ENCODE results near the gene CLN5. TPM values are rescaled to one million over a fixed set of nuclear protein-coding genes. Genes with fewer than 3 reads are reported as not detected.

CLN5 gene
- total and polyA plus RNA-seq, 2 experiments from 2014 or later: 35.9 to 36.4 TPM

GRCh38 chr13:77034881-77035280 is 43.0 kb downstream of the CLN5 start:
- 79 to 83% methylated on average over 5 of the region's 5 CpGs for WGBS, 2 experiments (ENCODE audit: low coverage in 1 of 2, low lambda C conversion rate in 2 of 2, missing lambda C conversion rate in 2 of 2)
- Histone ChIP-seq H4K20me1 (ENCODE audit: insufficient read depth) (no peaks in the 10 kb centered on the region), H3F3A (ENCODE audit: insufficient read depth) (0 out of 2 replicates have a peak, but pooled peaks cover 6% of the 10 kb centered on the region), H3K9me3 (ENCODE audit: low read depth) (no peaks in the 10 kb centered on the region), H3K9me2 (ENCODE audit: insufficient read depth) (no peaks in the 10 kb centered on the region), H3K4me3 (no peak overlapping the region), H3K79me2 (ENCODE audit: insufficient read depth) (no peaks in the 10 kb centered on the region), H3K4me1 (ENCODE audit: insufficient read depth) (peaks cover 8% of the 10 kb centered on the region; the same call in 1 of the 2 replicates), H3K27ac (no peak overlapping the region), H3K27me3 (replicated peaks; ENCODE audit: insufficient read depth) (no peaks in the 10 kb centered on the region), H3K36me3 (ENCODE audit: low read depth) (no peaks in the 10 kb centered on the region), H3K4me2 (ENCODE audit: unreplicated experiment) (no peak overlapping the region), H3K9ac (no peak overlapping the region), H2AFZ (no peak overlapping the region)
- peak; percentile 76 for DNase-seq
- TF ChIP-seq EZH2phosphoT487 (IDR thresholded peaks at IDR 0.05; ENCODE audit: insufficient read depth, low read depth): no peak
- TF ChIP-seq EZH2 (IDR thresholded peaks at IDR 0.05; ENCODE audit: insufficient read depth, poor library complexity, severe bottlenecking): no peak
- in situ Hi-C loops (cut with MboI): no loop called here

DNA sequence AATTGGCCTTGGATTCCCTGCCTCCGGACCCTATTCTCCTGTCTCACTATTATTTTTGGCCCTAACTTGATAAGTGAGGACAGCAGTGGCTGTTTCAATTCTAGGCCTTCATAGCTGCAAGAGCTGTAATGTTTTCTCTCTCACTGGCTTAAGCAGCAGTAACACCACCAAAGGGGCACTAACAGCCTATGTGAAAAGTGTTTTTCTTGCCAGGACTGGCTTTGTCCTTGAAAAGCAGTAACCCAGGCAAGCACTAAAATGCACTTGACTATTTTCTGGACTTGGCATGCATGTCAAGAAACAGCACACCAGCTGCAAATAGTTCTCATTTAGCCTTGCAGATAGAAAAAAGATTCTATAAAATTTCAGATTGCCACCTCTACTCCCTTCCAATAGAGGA is 44.4 kb downstream of the CLN5 start:
- Histone ChIP-seq H3K9me2 (ENCODE audit: insufficient read depth) (no peaks in the 10 kb centered on the region), H3K36me3 (ENCODE audit: low read depth) (no peaks in the 10 kb centered on the region), H3K4me1 (ENCODE audit: insufficient read depth) (peaks cover 8% of the 10 kb centered on the region; the same call in 1 of the 2 replicates), H2AFZ (no peak overlapping the region), H3K9ac (no peak overlapping the region), H3K9me3 (ENCODE audit: low read depth) (no peaks in the 10 kb centered on the region), H4K20me1 (ENCODE audit: insufficient read depth) (no peaks in the 10 kb centered on the region), H3F3A (ENCODE audit: insufficient read depth) (0 out of 2 replicates have a peak, but pooled peaks cover 6% of the 10 kb centered on the region), H3K27me3 (replicated peaks; ENCODE audit: insufficient read depth) (no peaks in the 10 kb centered on the region), H3K4me2 (ENCODE audit: unreplicated experiment) (no peak overlapping the region), H3K4me3 (no peak overlapping the region), H3K79me2 (ENCODE audit: insufficient read depth) (no peaks in the 10 kb centered on the region), H3K27ac (no peak overlapping the region)
- TF ChIP-seq EZH2 (IDR thresholded peaks at IDR 0.05; ENCODE audit: insufficient read depth, poor library complexity, severe bottlenecking): no peak
- in situ Hi-C loops (cut with MboI): no loop called here
- DNase-seq: no peak
- WGBS, 2 experiments (ENCODE audit: low coverage in 1 of 2, low lambda C conversion rate in 2 of 2, missing lambda C conversion rate in 2 of 2): 58 to 64% methylated on average over 1 of the region's 1 CpG

DNA sequence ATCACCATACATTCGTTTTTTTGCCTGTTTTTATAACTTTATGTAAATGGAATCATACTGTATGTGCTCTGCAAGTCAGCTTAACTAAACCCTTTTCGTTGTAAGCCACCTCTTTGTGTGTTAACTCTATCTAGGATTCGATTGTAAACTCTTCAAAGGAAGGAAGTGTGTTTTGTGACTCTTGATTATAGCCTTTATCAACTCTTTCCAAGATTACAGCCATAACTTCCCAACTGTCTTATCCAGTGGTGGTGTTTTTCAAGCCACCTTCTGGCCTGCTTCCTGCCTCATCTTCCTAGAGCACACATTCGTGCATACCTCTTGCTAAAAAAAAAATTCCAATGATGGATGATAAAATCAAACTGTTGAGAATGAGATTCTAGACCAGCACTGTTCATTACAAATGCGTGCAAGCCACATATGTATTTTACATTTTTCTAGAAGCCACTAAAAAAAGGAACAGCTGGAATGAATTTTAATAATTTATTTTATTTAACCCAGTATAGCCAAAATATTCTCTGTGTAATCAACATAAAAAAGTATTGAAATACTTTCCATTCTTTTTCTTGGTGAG is 47.1 kb downstream of the CLN5 start:
- Histone ChIP-seq H3F3A (ENCODE audit: insufficient read depth) (peaks cover 15% of the 10 kb centered on the region), H2AFZ (no peak overlapping the region), H3K27me3 (replicated peaks; ENCODE audit: insufficient read depth) (no peaks in the 10 kb centered on the region), H4K20me1 (ENCODE audit: insufficient read depth) (no peaks in the 10 kb centered on the region), H3K27ac (no peak overlapping the region), H3K4me3 (no peak overlapping the region), H3K36me3 (ENCODE audit: low read depth) (no peaks in the 10 kb centered on the region), H3K4me2 (ENCODE audit: unreplicated experiment) (no peak overlapping the region), H3K9me2 (ENCODE audit: insufficient read depth) (no peaks in the 10 kb centered on the region), H3K9ac (no peak overlapping the region), H3K79me2 (ENCODE audit: insufficient read depth) (no peaks in the 10 kb centered on the region), H3K9me3 (ENCODE audit: low read depth) (no peaks in the 10 kb centered on the region), H3K4me1 (ENCODE audit: insufficient read depth) (peaks cover 8% of the 10 kb centered on the region; the same call in 1 of the 2 replicates)
- DNase-seq: no peak
- no peak for TF ChIP-seq EZH2 (IDR thresholded peaks at IDR 0.05; ENCODE audit: insufficient read depth, poor library complexity, severe bottlenecking)
- TF ChIP-seq EZH2phosphoT487 (IDR thresholded peaks at IDR 0.05; ENCODE audit: insufficient read depth, low read depth): no peak
- 52 to 64% methylated on average over 5 of the region's 5 CpGs for WGBS, 2 experiments (ENCODE audit: low coverage in 1 of 2, low lambda C conversion rate in 2 of 2, missing lambda C conversion rate in 2 of 2)
- in situ Hi-C loops (cut with MboI): no loop called here

- Histone ChIP-seq H3K9ac (no peak overlapping the region), H3K9me3 (ENCODE audit: low read depth) (no peaks in the 10 kb centered on the region), H2AFZ (no peak overlapping the region), H3K4me1 (ENCODE audit: insufficient read depth) (no peaks in the 10 kb centered on the region), H3K9me2 (ENCODE audit: insufficient read depth) (no peaks in the 10 kb centered on the region), H3K27ac (no peak overlapping the region), H4K20me1 (ENCODE audit: insufficient read depth) (no peaks in the 10 kb centered on the region), H3F3A (ENCODE audit: insufficient read depth) (peaks cover 8% of the 10 kb centered on the region), H3K79me2 (ENCODE audit: insufficient read depth) (no peaks in the 10 kb centered on the region), H3K4me3 (no peak overlapping the region), H3K4me2 (ENCODE audit: unreplicated experiment) (no peak overlapping the region), H3K36me3 (ENCODE audit: low read depth) (peaks cover 3% of the 10 kb centered on the region; the same call in 1 of the 2 replicates), H3K27me3 (replicated peaks; ENCODE audit: insufficient read depth) (no peaks in the 10 kb centered on the region)
- WGBS, 2 experiments (ENCODE audit: low coverage in 1 of 2, low lambda C conversion rate in 2 of 2, missing lambda C conversion rate in 2 of 2): 97% methylated on average over 7 of the region's 7 CpGs
- in situ Hi-C loops (cut with MboI): no loop called here
- DNase-seq: no peak
- TF ChIP-seq EZH2 (IDR thresholded peaks at IDR 0.05; ENCODE audit: insufficient read depth, poor library complexity, severe bottlenecking) (no peak), EZH2phosphoT487 (IDR thresholded peaks at IDR 0.05; ENCODE audit: insufficient read depth, low read depth) (no peak)
These were observed 48.2 kb downstream of the CLN5 start for GRCh38 chr13:77040076-77040475.

All from GM23248 (cell line).